MM.1S (cell line): Measurements from ENCODE around the gene B4GALNT3.

Source experiments
- DNase-seq: peaks from one replicate; pipeline ENCODE4 v3.0.0-alpha.2; 2015
- H2AFZ ChIP-seq: fragments of 300-600 bp; sonication (generic); 2 replicates; pipeline ENCODE4 v1.6.0; 2016; ENCODE audit warnings: antibody characterized with exemption, low read length
- H3F3A ChIP-seq: fragments of 300-600 bp; sonication (generic); 2 replicates; pipeline ENCODE4 v1.6.1; 2016; ENCODE audit warnings: mild to moderate bottlenecking, antibody characterized with exemption, low read length, moderate library complexity, mixed read lengths; ENCODE audit not compliant: insufficient read depth
- H3K27ac ChIP-seq: fragments of 300-600 bp; sonication (generic); 2 replicates; pipeline ENCODE4 v1.5.1; 2016; ENCODE audit warnings: mild to moderate bottlenecking, low read length
- H3K27me3 ChIP-seq: fragments of 300-600 bp; sonication (generic); replicated peaks from 2 replicates; pipeline ENCODE4 v1.6.0; 2016; ENCODE audit warnings: low read length; ENCODE audit not compliant: insufficient read depth
- H3K36me3 ChIP-seq: fragments of 300-600 bp; sonication (generic); replicated peaks from 2 replicates; pipeline ENCODE4 v1.6.1; 2016; ENCODE audit warnings: mild to moderate bottlenecking, low read length, mixed read lengths; ENCODE audit not compliant: insufficient read depth
- H3K4me1 ChIP-seq: fragments of 300-600 bp; sonication (generic); 2 replicates; pipeline ENCODE4 v1.6.1; 2016; ENCODE audit warnings: low read length, mixed read lengths
- H3K4me2 ChIP-seq: fragments of 300-600 bp; sonication (generic); 2 replicates; pipeline ENCODE4 v1.6.0; 2016; ENCODE audit warnings: low read depth, low read length
- H3K4me3 ChIP-seq: fragments of 300-600 bp; sonication (generic); 2 replicates; pipeline ENCODE4 v1.5.1; 2016; ENCODE audit warnings: low read length, mixed read lengths
- H3K79me2 ChIP-seq: fragments of 300-600 bp; sonication (generic); 2 replicates; pipeline ENCODE4 v1.6.1; 2016; ENCODE audit warnings: mixed run types, low read length, mixed read lengths
- H3K9ac ChIP-seq: fragments of 300-600 bp; sonication (generic); 2 replicates; pipeline ENCODE4 v1.6.1; 2016; ENCODE audit warnings: low read length, mixed read lengths
- H3K9me2 ChIP-seq: fragments of 300-600 bp; sonication (generic); replicated peaks from 2 replicates; pipeline ENCODE4 v1.6.1; 2016; ENCODE audit warnings: mild to moderate bottlenecking, low read length, mixed read lengths; ENCODE audit not compliant: insufficient read depth
- H3K9me3 ChIP-seq: fragments of 300-600 bp; sonication (generic); replicated peaks from 2 replicates; pipeline ENCODE4 v1.6.1; 2016; ENCODE audit warnings: mild to moderate bottlenecking, low read length, mixed read lengths; ENCODE audit not compliant: insufficient read depth
- H4K20me1 ChIP-seq: fragments of 300-600 bp; sonication (generic); 2 replicates; pipeline ENCODE4 v1.6.1; 2016; ENCODE audit warnings: mild to moderate bottlenecking, low read length, moderate library complexity, mixed read lengths; ENCODE audit not compliant: insufficient read depth
- EZH2 ChIP-seq: fragments of 300-600 bp; sonication (generic); optimal IDR thresholded peaks from 2 replicates; pipeline ENCODE3; 2017; ENCODE audit warnings: low read depth, mild to moderate bottlenecking, antibody characterized with exemption, low read length, mixed read lengths
- EZH2phosphoT487 ChIP-seq: fragments of 300-600 bp; sonication (generic); IDR thresholded peaks from 2 replicates; pipeline ENCODE4 v1.6.1; 2018; ENCODE audit warnings: antibody characterized with exemption, low read length
- TF ChIP-seq, protein P1 (sequence below): fragments of 300-600 bp; sonication (generic); IDR thresholded peaks from 2 replicates; pipeline ENCODE4 v1.5.1; 2016; ENCODE audit warnings: antibody characterized with exemption, low read length, mixed read lengths

Gene B4GALNT3

DNA sequence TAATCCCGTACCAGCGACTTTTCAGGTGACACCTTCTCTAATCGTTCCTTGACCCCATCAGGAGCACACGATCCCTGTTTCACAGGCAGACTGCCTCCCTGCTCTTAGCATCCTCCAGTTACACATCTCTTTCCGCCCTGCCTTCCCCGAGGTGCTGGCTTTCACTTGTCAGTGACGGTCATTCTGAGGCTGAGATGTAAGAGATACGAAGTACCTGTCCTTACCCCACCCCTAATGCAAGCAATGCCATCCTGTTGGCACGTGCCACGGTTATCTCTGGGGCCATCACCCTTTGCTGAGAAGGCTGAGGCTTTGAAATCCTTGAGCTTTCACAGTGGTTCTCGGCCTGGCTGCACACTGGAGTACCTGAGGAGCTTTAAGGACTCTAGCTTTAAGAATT, 24.4 kb downstream of the B4GALNT3 start:
- Histone ChIP-seq H3K4me2 (no peak overlapping the region), H3K27ac (no peak overlapping the region), H3F3A (no peaks in the 10 kb centered on the region), H3K4me1 (no peaks in the 10 kb centered on the region), H3K9ac (no peak overlapping the region), H3K9me3 (no peaks in the 10 kb centered on the region), H3K79me2 (no peaks in the 10 kb centered on the region), H3K36me3 (no peaks in the 10 kb centered on the region), H3K27me3 (no peaks in the 10 kb centered on the region), H3K9me2 (no peaks in the 10 kb centered on the region), H2AFZ (no peak overlapping the region), H4K20me1 (no peaks in the 10 kb centered on the region), H3K4me3 (no peak overlapping the region)
- TF ChIP-seq, protein P1, sequence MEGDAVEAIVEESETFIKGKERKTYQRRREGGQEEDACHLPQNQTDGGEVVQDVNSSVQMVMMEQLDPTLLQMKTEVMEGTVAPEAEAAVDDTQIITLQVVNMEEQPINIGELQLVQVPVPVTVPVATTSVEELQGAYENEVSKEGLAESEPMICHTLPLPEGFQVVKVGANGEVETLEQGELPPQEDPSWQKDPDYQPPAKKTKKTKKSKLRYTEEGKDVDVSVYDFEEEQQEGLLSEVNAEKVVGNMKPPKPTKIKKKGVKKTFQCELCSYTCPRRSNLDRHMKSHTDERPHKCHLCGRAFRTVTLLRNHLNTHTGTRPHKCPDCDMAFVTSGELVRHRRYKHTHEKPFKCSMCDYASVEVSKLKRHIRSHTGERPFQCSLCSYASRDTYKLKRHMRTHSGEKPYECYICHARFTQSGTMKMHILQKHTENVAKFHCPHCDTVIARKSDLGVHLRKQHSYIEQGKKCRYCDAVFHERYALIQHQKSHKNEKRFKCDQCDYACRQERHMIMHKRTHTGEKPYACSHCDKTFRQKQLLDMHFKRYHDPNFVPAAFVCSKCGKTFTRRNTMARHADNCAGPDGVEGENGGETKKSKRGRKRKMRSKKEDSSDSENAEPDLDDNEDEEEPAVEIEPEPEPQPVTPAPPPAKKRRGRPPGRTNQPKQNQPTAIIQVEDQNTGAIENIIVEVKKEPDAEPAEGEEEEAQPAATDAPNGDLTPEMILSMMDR = no peak
- no peak for TF ChIP-seq EZH2phosphoT487
- no peak for TF ChIP-seq EZH2
- DNase-seq = no peak

DNA sequence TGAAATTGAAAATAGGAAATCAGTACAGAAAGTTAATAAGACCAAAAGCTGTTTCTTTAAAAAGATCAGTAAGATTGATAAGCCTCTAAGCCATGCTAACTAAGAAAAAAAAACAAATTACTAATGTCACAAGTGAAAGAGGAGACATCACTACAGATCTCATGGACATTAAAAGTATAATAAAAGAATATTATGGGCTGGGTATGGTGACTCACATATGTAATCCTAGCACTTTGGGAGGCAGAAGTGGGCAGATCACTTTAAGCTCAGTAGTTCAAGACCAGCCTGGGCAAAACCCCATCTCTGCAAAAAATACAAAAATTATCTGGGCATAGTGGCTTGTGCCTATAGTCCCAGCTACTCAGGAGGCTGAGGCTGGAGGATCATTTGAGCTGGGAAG, 30.5 kb downstream of the B4GALNT3 start:
- TF ChIP-seq EZH2 = no peak
- TF ChIP-seq, protein P1 = no peak
- TF ChIP-seq EZH2phosphoT487 = no peak
- no peak for DNase-seq
- no peak overlapping the region for H3K27ac ChIP-seq

DNA sequence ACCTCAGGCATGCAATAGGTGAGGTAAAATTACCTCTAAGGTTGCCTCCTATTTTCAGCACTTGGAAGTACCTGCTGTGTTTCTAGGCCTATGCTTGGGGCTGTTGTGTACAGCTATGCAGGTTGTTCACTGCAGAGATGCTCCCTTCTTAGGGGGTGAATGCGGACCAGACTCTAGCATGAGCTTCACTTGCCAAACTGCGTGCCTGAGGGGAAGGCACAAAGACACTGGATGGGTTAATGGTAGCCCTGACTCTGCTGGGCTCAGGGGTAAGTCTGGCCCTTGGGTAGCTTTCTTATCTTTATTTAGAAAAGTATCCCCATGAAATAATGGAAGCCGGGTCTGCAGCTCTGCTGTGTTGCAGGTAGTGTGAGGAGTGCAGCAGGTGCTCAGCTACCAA, 35.7 kb downstream of the B4GALNT3 start:
- no peak for DNase-seq
- H3K4me2 ChIP-seq = no peak overlapping the region
- TF ChIP-seq EZH2 = no peak
- TF ChIP-seq, protein P1 = no peak
- no peak for TF ChIP-seq EZH2phosphoT487
- H3K4me1 ChIP-seq = no peaks in the 10 kb centered on the region
- H3F3A ChIP-seq = no peaks in the 10 kb centered on the region
- H3K27me3 ChIP-seq = peaks cover 4% of the 10 kb centered on the region; the same call in 1 of the 2 replicates
- H2AFZ ChIP-seq = no peak overlapping the region
- no peak overlapping the region for H3K27ac ChIP-seq
- no peaks in the 10 kb centered on the region for H4K20me1 ChIP-seq
- H3K4me3 ChIP-seq = no peak overlapping the region
- H3K9me2 ChIP-seq = no peaks in the 10 kb centered on the region
- no peaks in the 10 kb centered on the region for H3K36me3 ChIP-seq
- H3K79me2 ChIP-seq = no peaks in the 10 kb centered on the region
- H3K9ac ChIP-seq = no peak overlapping the region
- H3K9me3 ChIP-seq = no peaks in the 10 kb centered on the region

More for the DNA sequence above, 30.5 kb downstream of the B4GALNT3 start:
- H3K9ac ChIP-seq = no peak overlapping the region
- no peak overlapping the region for H2AFZ ChIP-seq
- H3K4me1 ChIP-seq = no peaks in the 10 kb centered on the region
- H3F3A ChIP-seq = no peaks in the 10 kb centered on the region
- no peaks in the 10 kb centered on the region for H3K9me2 ChIP-seq
- H4K20me1 ChIP-seq = no peaks in the 10 kb centered on the region
- no peaks in the 10 kb centered on the region for H3K9me3 ChIP-seq
- no peaks in the 10 kb centered on the region for H3K79me2 ChIP-seq
- H3K27me3 ChIP-seq = no peaks in the 10 kb centered on the region
- no peaks in the 10 kb centered on the region for H3K36me3 ChIP-seq
- H3K4me3 ChIP-seq = no peak overlapping the region
- H3K4me2 ChIP-seq = no peak overlapping the region
